NT2/D1 (cell line): ENCODE results near the gene CDC25B.

Experiments
- YY1 ChIP-seq: IDR thresholded peaks from 2 replicates; pipeline ENCODE4 v1.6.1; 2011; ENCODE audit not compliant: insufficient read length, insufficient read depth
- ZNF274 ChIP-seq: IDR thresholded peaks from 2 replicates; pipeline ENCODE4 v1.6.1; 2011; ENCODE audit warnings: mild to moderate bottlenecking, low read depth, low read length

- TF ChIP-seq ZNF274 (no peak), YY1 (no peak)
Observed at GRCh38 chr20:3771552-3772058, 24.5 kb upstream of the CDC25B start.
